ENCODE data around the gene STK35.

DNA sequence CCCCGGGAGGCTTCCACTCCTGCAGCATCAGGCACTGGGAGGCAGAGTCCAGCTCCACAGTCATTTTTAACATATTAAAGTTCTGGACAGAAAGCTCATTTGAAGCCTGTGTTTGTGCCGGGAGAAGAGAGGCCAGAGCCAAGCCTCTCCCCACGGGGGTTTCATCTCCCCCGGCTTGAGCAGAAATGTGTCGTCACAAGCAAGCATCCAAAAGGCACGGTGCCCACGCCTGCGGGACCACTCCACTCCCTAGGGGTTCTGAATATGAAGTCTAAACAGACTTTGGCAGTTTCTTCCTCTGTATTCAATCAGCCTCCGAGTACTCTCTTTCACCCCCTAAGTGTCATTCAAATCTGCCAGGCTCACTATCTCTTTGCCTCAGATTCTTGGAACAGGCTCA is 75.3 kb downstream of the STK35 start:
- TF ChIP-seq, protein P1, sequence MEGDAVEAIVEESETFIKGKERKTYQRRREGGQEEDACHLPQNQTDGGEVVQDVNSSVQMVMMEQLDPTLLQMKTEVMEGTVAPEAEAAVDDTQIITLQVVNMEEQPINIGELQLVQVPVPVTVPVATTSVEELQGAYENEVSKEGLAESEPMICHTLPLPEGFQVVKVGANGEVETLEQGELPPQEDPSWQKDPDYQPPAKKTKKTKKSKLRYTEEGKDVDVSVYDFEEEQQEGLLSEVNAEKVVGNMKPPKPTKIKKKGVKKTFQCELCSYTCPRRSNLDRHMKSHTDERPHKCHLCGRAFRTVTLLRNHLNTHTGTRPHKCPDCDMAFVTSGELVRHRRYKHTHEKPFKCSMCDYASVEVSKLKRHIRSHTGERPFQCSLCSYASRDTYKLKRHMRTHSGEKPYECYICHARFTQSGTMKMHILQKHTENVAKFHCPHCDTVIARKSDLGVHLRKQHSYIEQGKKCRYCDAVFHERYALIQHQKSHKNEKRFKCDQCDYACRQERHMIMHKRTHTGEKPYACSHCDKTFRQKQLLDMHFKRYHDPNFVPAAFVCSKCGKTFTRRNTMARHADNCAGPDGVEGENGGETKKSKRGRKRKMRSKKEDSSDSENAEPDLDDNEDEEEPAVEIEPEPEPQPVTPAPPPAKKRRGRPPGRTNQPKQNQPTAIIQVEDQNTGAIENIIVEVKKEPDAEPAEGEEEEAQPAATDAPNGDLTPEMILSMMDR (IDR thresholded peaks at IDR 0.05; ENCODE audit: borderline replicate concordance, extremely low read depth, low read length, poor library complexity, severe bottlenecking) = no peak
- no peak for TF ChIP-seq EZH2 (IDR thresholded peaks at IDR 0.05; ENCODE audit: borderline replicate concordance, low read depth, low read length, severe bottlenecking)
